Occipital lobe (tissue), 2 donors: ENCODE results near the gene CAPZA1. TPM values are rescaled to one million over a fixed set of nuclear protein-coding genes. Genes with fewer than 3 reads are reported as not detected.
"Not testable (repeated sequence)": the region's sequence is repeated elsewhere in the genome, so short reads cannot be mapped to it uniquely, and the experiment has no call there.

ENCODE experiments used
- DNase-seq: peaks from one replicate; lab custom pipeline; 2025; lab: John Stamatoyannopoulos, UW
- total RNA-seq: library from RNA; depleted of rRNA; stranded (reverse); fragments of >200 nt; gene quantifications from one replicate; pipeline ENCODE4 v1.2.3, GENCODE V29; 2014

The CAPZA1 gene
- total RNA-seq, 1 donor from 2014 or later, result 83.3 TPM

DNA sequence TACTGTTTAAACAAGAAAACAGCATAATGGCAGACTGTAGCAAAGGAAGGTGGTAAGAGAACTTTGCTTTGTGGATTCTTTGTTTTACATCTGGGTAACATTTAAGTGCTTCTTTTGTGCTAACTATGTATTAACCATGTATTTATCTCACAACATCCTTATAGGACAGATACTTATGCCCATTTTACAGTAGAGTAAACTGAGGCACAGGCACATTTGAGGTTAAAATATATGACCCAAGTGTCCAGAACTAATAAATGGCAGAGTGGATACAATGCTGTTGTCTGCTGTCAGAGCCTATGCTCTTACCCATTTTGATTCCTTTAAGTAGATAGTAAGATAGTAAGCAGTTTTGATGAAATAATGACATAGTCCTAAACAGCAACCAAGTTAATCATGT lies 7.3 kb downstream of the CAPZA1 start:
- DNase-seq, result no peak

DNA sequence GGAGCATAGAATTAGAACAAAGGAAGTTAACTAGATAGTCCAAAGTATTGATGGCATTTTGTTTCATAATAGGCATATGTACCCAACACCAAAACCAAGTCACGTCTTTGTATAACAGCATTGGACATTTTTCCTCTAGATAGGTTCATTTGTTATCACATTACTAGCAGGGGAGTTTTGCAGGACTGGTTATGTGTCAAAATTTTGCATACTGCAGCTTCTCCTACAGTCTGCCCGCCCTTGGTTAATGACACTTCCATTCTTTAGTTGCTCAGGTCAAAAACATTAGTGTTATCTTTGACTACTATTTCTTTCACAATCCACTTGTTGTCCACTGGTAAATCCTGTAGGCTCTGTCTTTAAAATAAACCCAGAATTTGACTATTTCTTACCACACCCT lies 8.9 kb downstream of the CAPZA1 start:
- DNase-seq, result no peak

DNA sequence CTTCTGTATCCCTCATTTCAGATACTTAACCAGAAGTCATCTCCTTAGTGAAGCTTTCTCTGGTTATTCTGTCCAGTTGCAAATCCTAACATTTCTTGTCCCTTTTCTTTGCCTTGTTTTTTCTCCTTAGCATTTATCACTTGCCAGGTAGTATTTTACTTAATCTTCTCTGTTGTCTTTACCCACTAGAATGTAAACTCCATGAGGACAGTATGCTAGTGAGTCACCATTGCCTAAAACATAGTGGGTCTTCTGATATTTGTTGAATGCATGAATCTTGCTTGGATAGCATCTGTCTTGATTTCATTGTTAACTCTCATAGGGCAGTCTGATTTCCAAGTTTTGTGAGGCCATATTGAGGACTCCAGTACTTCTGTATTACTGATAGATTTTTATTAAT lies 9.6 kb downstream of the CAPZA1 start:
- DNase-seq, result no peak

DNA sequence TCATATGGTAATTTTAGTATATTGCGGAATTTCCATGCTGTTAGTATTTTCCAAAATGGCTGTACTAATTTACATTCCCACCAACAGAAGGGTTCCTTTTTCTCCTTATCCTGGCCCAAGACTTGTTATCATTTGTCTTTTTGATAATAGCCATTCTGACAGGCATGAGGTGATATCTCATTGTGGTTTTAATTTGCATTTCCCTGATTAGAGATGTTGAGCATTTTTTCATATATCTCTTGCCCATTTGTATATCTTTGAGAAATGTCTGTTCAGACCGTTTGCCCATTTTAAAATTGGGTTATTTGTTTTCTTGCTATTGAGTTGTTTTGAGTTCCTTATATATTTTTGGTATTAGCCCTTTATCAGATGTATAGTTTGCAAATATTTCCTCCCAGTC lies 14.0 kb downstream of the CAPZA1 start:
- no peak for DNase-seq

DNA sequence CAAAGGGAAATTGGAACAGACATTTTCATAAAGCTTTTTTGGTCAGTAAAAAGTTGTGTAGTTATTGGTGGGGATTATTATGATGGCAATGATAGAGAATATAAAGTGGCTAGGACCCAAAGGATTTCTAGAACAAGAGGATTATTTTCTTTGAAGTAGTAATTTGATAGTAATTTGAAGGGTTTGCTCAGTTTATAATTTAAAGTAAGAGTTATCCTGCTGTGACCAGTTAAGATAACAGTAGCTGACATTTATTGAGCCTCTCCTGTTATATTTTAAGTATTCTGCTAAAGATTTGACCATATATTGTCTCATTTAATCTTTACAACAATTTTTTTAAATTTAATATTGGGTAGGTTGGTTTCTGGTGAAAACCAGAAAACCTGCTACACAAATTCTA lies 14.7 kb downstream of the CAPZA1 start:
- no peak for DNase-seq

DNA sequence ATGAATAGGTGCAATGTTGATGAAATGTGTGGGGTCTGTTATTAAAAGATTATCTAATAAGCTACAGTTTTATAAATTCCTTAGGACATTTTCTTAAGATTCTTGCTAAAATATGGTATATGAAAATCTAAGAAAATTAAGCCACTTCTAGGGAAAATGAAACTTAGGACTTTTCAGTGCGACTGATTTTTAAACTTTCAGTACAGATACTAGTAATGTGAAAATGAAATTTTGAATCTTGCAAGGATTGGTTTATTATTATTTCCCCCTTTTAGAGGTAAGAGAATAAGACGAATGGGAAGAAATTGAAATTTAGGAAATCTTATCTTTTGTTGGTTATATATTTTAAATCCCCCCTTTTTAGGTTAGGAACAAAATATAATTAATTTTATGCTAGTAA lies 16.4 kb downstream of the CAPZA1 start:
- DNase-seq, result no peak

DNA sequence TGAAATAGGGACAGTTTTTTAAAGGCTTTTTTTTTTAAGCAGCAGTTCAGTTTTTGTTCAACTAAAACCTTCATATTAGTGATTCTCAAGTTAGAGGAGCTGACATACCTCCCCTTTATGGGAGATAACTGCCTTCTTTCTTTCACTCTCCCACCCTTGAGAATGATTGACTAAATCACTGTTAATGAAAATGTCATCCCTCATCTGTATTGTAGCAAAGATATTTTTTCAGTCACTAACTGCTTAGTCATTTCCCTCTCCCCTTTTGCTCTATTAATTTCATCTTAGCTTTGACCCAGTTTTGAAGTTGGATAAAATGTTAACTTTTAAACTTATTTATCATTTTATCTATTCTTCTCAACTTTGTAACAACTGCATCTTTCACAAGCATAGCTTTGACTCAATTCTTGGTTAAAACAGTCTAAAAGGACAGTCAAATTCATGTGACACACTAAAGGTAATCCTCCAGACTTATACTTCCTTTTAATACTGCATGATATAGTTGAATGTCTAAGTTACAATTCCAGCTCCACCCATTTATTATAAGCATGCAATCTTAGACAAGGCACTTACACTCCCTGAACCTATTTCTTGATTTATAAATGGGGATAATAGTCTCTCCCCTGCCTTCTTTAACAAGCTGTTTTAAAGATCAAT lies 17.1 kb downstream of the CAPZA1 start:
- no peak for DNase-seq

DNA sequence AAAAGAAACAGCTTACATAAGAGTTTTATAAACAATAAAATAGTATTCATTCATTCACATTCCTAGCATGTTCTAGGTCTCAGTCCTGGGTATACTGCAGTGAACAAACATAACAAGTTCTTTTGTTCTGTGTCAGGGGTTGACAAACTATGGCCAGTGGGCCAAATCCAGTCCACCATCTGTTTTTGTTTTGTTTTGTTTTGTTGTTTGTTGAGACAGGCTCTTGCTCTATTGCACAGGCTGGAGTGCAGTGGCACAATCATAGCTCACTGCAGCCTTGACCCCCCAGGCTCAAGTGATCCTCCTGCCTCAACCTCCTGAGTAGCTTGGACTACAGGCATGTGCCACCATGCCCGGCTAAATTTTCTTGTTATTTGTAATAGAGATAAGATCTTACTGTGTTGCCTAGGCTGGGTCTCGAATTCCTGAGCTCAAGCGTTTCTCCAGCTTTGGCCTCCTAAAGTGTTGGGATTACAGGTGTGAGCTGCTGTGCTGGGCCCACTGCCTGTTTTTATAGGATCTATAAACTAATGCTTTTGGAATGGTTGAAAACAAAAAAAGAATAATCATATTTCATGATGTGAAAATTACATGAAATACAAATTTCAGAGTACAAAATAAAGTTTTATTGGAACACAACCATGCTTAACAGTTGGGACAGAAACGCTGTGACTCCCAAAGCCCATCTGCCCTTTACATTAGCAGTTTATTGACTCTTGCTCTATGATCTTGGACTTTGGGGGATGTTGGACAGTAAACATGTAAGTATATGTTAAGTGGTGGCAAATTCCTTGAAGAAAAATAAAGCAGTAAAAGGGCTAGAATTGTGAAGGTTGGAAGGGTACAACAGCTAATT lies 17.9 kb downstream of the CAPZA1 start:
- DNase-seq, result peak; percentile 27

DNA sequence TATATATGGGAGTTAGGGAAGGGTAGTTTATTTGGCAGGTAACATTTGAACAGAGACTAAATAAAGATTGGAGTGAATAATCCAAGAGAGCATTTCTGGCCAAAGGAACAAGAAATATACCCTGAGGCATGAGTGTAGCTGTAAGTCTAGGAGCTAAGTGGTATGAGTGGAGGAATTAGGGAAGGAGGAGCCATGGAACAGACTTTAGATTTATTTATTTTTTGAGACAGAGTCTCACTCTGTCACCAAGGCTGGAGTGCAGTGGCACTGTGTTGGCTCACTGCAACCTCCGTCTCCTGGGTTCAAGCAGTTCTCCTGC lies 18.4 kb downstream of the CAPZA1 start:
- no peak for DNase-seq

DNA sequence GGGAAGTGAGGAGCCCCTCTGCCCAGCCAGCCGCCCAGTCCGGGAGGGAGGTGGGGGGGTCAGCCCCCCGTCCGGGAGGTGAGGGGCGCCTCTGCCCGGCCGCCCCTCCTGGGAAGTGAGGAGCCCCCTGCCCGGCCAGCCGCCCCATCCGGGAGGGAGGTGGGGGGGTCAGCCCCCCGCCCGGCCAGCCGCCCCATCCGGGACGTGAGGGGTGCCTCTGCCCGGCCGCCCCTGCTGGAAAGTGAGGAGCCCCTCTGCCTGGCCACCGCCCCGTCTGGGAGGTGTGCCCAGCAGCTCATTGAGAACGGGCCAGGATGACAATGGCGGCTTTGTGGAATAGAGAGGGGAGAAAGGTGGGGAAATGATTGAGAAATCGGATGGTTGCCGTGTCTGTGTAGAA lies 20.8 kb downstream of the CAPZA1 start:
- DNase-seq, result not testable (repeated sequence)

DNA sequence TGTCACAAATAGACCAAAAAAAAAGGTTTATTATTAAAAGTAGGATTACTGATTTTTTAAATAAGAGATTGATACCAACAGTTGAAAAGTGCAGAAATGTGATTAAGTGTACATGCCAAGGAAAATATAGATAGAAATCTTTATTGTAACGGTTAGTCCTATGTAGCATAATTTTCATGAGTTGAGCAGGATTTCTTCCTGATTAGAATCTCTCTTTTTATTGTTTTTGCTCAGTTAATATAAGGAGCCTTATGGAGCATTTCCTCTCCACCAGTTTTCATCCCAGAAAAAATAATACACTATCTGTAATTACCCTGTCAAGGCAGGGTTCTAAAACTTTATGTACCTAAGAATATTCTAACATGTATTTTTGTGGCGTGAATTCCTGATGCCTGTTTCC lies 23.4 kb downstream of the CAPZA1 start:
- no peak for DNase-seq

DNA sequence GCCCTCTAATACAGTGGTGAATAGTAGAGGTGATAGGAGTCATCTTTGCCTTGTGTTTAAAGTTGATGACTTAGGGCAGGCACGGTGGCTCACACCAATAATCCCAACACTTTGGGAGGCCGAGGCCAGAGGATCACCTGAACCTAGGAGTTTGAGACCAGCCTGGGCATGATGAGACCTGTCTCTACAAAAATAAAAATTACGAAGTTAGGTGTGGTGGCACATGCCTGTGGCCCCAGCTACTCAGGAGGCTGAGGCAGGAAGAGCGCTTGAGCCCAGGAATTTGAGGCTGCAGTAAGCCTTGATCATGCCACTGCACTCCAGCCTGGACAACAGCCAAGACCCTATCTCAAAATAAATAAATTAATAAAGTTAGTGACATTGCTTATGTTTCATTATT lies 26.6 kb downstream of the CAPZA1 start:
- no peak for DNase-seq

DNA sequence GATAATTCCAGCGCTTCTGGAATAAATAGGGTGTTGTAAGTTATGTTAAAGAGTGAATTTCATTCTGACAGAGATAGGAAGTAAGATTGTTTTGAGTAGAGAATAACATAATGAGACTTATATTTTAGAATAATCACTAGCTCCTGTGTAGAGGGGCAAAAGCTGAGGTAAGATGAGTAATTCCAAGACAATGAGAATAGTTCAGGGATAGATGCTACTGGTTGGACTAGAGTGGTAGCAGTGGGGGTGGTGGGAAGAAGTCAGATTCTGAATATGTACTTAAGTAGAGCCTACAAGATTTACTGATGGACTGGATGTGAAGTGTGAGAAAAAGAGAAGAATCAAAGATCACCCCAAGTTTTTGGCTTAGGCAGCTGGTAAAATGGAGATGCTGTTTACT lies 31.6 kb downstream of the CAPZA1 start:
- DNase-seq, result no peak

DNA sequence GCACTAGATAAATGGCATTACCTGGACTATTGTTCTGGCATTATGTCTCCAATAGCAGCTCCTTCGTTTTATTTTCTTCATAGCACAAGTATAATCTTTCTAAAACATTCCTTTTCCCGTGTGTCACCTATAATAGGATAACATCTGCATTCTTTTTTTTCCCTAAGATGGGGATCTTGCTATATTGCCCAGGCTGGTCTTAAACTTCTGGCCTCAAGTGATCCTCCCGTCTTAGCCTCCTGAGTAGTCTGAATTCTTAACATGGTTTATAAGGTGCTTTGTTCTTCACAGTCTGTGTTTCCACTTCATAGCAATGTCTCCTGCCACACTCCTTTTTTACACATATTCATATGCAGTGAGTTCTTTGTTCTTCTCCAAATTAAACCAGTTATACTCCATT lies 46.2 kb downstream of the CAPZA1 start:
- no peak for DNase-seq

DNA sequence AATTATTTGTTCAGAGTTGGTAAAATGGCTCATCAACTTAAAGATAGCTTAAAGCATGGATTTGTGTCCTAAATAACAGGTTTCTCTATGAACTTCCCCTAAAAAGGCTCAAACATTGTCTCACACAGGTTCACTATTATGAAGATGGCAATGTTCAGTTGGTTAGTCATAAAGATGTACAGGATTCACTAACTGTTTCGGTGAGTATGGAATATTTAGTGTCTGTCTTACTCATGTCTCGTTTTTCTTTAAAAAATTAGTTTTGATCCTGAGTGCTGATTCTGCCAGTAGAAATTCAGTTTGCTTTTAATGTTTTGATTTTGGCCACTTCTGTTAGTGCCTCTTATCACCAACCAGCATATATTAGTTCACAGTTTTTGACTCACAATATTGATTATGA lies 47.3 kb downstream of the CAPZA1 start:
- DNase-seq, result no peak

DNA sequence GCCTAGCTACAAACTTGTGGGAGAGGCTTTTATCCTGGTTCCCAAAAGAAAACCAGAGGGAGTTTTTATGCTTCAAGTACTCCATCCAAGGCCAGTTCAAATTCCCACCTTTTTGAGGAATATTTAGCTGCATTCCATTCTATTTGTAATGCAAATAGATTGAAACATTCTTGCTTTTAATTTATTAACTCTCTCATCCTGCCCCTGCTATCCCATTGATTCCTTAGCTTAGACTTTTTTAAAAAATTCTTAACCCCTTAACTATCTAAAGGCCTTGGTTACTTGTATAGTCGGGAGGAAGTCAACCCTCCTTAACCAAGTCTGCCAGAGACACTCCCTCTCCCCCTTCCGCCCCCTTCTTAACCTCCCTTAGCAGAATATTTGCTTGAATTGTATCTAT lies 52.4 kb downstream of the CAPZA1 start:
- no peak for DNase-seq

DNA sequence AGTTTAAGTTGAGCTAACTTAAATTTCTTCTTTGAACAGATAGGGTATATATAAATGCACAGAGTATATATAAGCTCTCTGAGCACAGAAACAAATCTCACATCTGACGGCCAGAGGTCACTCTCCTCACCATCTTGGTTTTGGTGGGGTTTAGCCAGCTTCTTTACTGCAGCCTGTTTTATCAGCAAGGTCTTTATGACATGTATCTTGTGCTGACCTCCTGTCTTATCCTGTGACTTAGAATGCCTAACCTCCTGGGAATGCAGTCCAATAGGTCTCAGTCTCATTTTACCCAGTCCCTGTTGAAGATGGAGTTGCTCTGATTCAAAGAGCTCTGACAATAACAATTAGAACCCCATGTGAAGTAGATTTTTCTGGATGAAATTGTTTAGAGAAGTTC lies 53.2 kb downstream of the CAPZA1 start:
- DNase-seq, result no peak

DNA sequence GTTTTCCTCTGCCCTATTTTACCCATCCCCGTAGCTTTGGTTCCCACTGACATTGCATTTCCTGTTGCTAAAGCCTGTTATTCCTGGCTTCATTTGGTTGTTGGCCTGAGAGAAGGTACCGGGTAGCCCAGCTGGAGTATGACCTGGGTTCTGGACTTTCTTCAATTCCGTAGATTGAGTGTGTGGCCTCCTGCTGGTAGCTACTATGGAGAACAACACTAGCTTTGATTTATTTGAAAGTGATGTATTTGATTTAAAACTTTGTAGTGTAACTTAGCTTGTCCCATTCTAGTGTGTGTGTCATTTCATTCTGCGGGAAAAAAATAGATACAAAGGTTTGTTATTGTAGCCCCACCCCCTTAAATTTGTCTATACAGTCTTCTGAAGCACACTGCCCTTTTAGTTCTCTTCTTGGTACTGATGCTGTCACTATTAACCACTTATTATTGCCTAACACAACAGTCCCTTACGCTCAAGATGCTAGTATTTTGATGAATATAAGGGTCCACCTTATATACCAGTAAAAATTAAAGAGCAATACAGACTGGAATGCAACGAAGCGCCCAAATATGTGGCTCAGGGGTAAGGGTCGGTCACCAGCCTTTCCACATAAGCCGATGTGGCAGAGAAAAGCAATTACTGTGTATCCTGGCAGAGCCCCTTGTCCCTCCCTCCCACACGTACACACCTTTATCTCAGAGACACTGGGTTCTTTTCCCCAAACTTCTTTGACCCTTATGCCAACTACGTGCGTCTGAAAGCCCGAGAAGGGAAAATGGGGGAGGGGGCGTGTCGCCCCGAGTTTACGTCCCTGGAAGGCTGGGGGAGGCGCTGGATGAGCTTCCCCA lies 54.2 kb downstream of the CAPZA1 start:
- DNase-seq, result no peak

DNA sequence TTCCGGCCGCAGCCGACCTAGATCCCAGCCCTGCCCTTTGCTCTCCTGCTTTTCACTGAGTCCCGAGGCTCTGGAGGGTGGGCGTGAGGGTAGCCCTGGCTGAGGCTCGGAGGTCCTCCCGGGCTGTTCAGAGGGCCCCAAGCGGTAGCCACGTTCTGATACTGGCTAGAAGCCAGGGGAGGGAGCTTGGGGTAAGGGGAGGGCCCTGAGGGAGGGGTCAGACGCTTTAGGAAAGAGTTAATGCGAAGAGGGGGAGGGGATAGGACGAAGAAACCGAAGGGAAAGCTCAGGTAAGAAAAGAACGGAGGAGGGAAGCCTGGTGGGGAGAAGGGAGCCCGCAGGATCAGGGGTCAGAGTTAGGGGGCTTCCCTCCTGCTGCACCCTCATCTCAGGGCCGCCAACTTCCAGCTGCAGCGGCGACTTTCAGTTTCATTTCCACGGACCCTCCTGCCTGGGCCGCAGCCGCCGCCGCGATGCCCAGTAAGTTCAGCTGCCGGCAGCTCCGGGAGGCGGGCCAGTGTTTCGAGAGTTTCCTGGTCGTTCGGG lies 54.9 kb downstream of the CAPZA1 start, which contains the start of gene MOV10:
Gene MOV10, plus strand, starts transcription at position 220 of the 546 bp plus-strand sequence. Its CDS starts 254 bp downstream, at position 474.
- DNase-seq, result peak; percentile 28

DNA sequence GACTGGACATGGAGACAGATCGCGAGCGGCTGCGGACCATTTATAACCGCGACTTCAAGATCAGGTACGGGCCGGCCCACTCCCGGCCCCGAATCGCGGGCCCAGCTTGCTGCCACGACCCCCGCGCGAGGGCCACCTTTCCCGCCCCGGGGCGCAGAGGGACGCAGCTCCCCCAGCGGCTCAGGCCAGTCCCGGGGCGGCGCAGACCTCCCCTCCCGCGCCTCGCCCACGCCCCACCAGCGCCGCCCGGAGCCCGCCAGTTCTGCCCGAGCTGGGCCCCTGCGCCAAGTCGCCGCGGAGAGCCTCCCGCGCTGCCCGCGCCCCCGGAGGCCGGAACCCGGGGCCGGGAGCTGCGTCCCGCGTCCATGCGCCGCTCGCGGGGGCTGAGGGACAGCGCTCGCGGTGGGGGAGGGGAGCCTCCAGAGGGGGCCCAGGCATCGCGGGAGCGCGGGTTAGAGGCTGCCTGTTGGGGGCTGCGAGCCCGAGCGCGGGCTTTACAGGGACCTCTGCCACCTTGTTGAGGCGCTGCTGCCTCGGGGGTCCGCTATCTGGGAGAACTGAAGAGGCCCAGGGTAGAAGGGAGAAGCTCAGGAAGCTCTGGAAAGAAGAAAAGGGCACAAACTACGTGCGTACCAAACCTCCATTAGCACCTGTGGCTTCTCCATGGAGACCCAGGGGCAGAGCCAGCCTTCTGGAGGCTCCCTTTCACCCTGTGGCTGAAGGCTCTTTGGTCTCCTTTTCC lies 55.5 kb downstream of the CAPZA1 start:
- peak; percentile 57 for DNase-seq

DNA sequence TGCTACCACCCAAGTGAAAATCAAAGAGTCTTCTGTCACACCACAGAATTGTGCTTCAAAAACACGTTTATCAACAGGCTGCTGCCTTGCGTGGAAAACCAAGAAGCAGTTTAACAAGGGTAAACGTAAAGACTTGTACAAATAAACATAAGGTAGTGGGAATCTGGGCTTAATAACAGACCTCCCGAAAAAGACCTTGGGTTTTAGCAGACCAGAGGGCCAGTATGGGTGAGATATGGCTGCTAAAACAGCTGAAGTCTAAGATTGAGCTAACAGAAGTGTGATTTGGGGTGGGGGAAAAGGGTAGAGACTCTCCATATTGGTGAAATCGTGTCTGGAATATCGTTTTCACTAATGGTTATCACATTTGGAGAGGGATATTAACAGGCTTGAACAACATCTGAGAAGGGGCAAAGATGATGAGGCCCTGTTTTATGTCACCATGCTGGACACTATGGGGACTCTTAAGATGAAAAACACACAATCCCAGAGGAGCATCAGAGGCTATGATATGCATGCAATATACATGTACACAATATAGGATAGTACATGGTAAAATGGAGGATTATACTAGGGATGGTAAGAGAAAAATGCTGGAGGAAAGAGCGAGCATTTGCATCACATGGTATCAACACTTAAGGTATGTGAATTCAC lies 56.2 kb downstream of the CAPZA1 start:
- no peak for DNase-seq
